IMR-90 (cell line): ENCODE results near the gene SPEM1. TPM values are rescaled to one million over a fixed set of nuclear protein-coding genes. Genes with fewer than 3 reads are reported as not detected.

Experiments used
- ATAC-seq: fragments of 200-7000 bp; cut with Tn5 transposase; 2 replicates; pipeline ENCODE4 v1.9.1; 2020; ENCODE audit warnings: low read depth, mild to moderate bottlenecking, moderate library complexity
- BruUV-seq: library from RNA; stranded (reverse); fragments of 400-500 nt; replicated peaks from 2 replicates; lab custom pipeline; 2021; lab: Mats Ljungman, UMichigan
- CTCF ChIA-PET: fragments of 300-600 bp; formaldehyde crosslinking; extraction: SDS; loops from one replicate; lab custom pipeline; 2021; ENCODE audit warnings: antibody characterized with exemption; lab: Yijun Ruan, JAX
- POLR2A ChIA-PET: fragments of 300-600 bp; sonication (Branson Sonifier 250); formaldehyde crosslinking; loops from one replicate; lab custom pipeline; 2022; ENCODE audit warnings: antibody characterized with exemption; ENCODE audit not compliant: unreplicated experiment; lab: Charles Lee
- DNase-seq: peaks from one replicate; pipeline ENCODE4 v3.0.0; 2013
- H2AFZ ChIP-seq: replicated peaks from 2 replicates; pipeline ENCODE3; 2013; ENCODE audit warnings: low read length, mild to moderate bottlenecking; ENCODE audit not compliant: poor library complexity
- H2AK5ac ChIP-seq: 2 replicates; pipeline ENCODE4 v1.6.1; 2013; ENCODE audit warnings: low read depth, low read length, inconsistent platforms
- H2AK9ac ChIP-seq: replicated peaks from 2 replicates; pipeline ENCODE3; 2013; ENCODE audit warnings: mild to moderate bottlenecking, low read depth, low read length, moderate library complexity; ENCODE audit not compliant: poor library complexity
- H2BK120ac ChIP-seq: 2 replicates; pipeline ENCODE4 v1.6.1; 2013; ENCODE audit warnings: low read depth, low read length, inconsistent platforms
- H2BK15ac ChIP-seq: 3 replicates; pipeline ENCODE4 v1.6.1; 2013; ENCODE audit warnings: low read depth, low read length, inconsistent platforms
- H2BK20ac ChIP-seq: 2 replicates; pipeline ENCODE4 v1.6.1; 2013; ENCODE audit warnings: low read depth, mild to moderate bottlenecking, inconsistent platforms, low read length, moderate library complexity
- H2BK5ac ChIP-seq: 2 replicates; pipeline ENCODE4 v1.6.1; 2013; ENCODE audit warnings: mild to moderate bottlenecking, low read depth, low read length, inconsistent platforms; ENCODE audit not compliant: poor library complexity, severe bottlenecking
- H3K14ac ChIP-seq: replicated peaks from 2 replicates; pipeline ENCODE4 v1.6.1; 2013; ENCODE audit warnings: low read depth, low read length, inconsistent platforms
- H3K18ac ChIP-seq: 2 replicates; pipeline ENCODE4 v1.6.1; 2013; ENCODE audit warnings: low read depth, low read length, control low read depth
- H3K23ac ChIP-seq: 2 replicates; pipeline ENCODE4 v1.6.1; 2013; ENCODE audit warnings: low read depth, low read length, inconsistent platforms
- H3K27ac ChIP-seq: 2 replicates; pipeline ENCODE4 v1.5.1; 2013; ENCODE audit warnings: mild to moderate bottlenecking, control low read depth, low read length; ENCODE audit not compliant: insufficient read depth
- H3K27me3 ChIP-seq: 2 replicates; pipeline ENCODE4 v1.6.1; 2013; ENCODE audit warnings: low read length; ENCODE audit not compliant: control insufficient read depth, insufficient read depth
- H3K36me3 ChIP-seq: 2 replicates; pipeline ENCODE4 v1.6.1; 2013; ENCODE audit warnings: low read length, mixed read lengths; ENCODE audit not compliant: control insufficient read depth, insufficient read depth
- H3K4ac ChIP-seq: 2 replicates; pipeline ENCODE4 v1.6.1; 2013; ENCODE audit warnings: low read depth, low read length, inconsistent platforms
- H3K4me1 ChIP-seq: 2 replicates; pipeline ENCODE4 v1.6.1; 2013; ENCODE audit warnings: low read length, mixed read lengths; ENCODE audit not compliant: control insufficient read depth, insufficient read depth
- H3K4me2 ChIP-seq: 2 replicates; pipeline ENCODE4 v1.6.1; 2013; ENCODE audit warnings: low read depth, mild to moderate bottlenecking, control low read depth, low read length, moderate library complexity
- H3K4me3 ChIP-seq: 2 replicates; pipeline ENCODE4 v1.5.1; 2013; ENCODE audit warnings: low read depth, mild to moderate bottlenecking, control low read depth, low read length, moderate library complexity; ENCODE audit not compliant: insufficient read depth
- H3K56ac ChIP-seq: 2 replicates; pipeline ENCODE4 v1.6.1; 2013; ENCODE audit warnings: low read length, inconsistent platforms; ENCODE audit not compliant: insufficient read depth; ENCODE audit errors: extremely low read depth
- H3K79me1 ChIP-seq, 2 experiments: 2 replicates each; pipeline ENCODE4 v1.6.1; 2013; ENCODE audit warnings: low read length in 2 of 2, inconsistent platforms in 1 of 2, low read depth in 1 of 2
- H3K9ac ChIP-seq: 2 replicates; pipeline ENCODE4 v1.6.1; 2013; ENCODE audit warnings: low read depth, low read length, control low read depth
- H3K9me1 ChIP-seq: 2 replicates; pipeline ENCODE4 v1.6.1; 2013; ENCODE audit warnings: low read length, inconsistent platforms; ENCODE audit not compliant: insufficient read depth
- H3K9me3 ChIP-seq: 2 replicates; pipeline ENCODE4 v1.6.1; 2013; ENCODE audit warnings: low read length; ENCODE audit not compliant: control insufficient read depth, insufficient read depth
- H4K20me1 ChIP-seq: 2 replicates; pipeline ENCODE4 v1.6.1; 2013; ENCODE audit warnings: low read length, inconsistent platforms; ENCODE audit not compliant: insufficient read depth
- H4K5ac ChIP-seq: 2 replicates; pipeline ENCODE4 v1.6.1; 2013; ENCODE audit warnings: mild to moderate bottlenecking, low read depth, low read length, control low read depth
- H4K8ac ChIP-seq, 2 experiments: 2 replicates each; pipeline ENCODE4 v1.6.1; 2013; ENCODE audit warnings: low read depth in 2 of 2, low read length in 2 of 2, control low read depth in 1 of 2, inconsistent platforms in 1 of 2
- H4K91ac ChIP-seq: 2 replicates; pipeline ENCODE4 v1.6.1; 2013; ENCODE audit warnings: low read depth, low read length, inconsistent platforms; ENCODE audit not compliant: insufficient read depth
- CEBPB ChIP-seq: IDR thresholded peaks from 2 replicates; pipeline ENCODE4 v1.6.1; 2012; ENCODE audit warnings: low read depth, low read length, improper control_type of control experiment
- MAFK ChIP-seq: IDR thresholded peaks from 2 replicates; pipeline ENCODE4 v1.6.1; 2012; ENCODE audit warnings: low read depth, low read length, improper control_type of control experiment
- MAZ ChIP-seq: IDR thresholded peaks from 2 replicates; pipeline ENCODE4 v1.6.1; 2012; ENCODE audit warnings: low read depth, mild to moderate bottlenecking, low read length, improper control_type of control experiment, moderate library complexity, borderline replicate concordance
- MXI1 ChIP-seq: IDR thresholded peaks from 2 replicates; pipeline ENCODE4 v1.6.1; 2012; ENCODE audit warnings: low read depth, mild to moderate bottlenecking, low read length, moderate library complexity, borderline replicate concordance
- RCOR1 ChIP-seq: IDR thresholded peaks from 2 replicates; pipeline ENCODE4 v1.6.1; 2012; ENCODE audit warnings: mild to moderate bottlenecking, low read length, improper control_type of control experiment; ENCODE audit not compliant: insufficient replicate concordance
- SMC3 ChIP-seq: fragments of 150-350 bp; IDR thresholded peaks from 2 replicates; pipeline ENCODE4 v1.6.1; 2016; ENCODE audit warnings: low read depth, mild to moderate bottlenecking, antibody characterized with exemption, low read length, moderate library complexity
- WGBS, 2 experiments: methylation state at CpG; one replicate each; pipeline versions ENCODE4 v1.1.5 to v1.1.7; 2013; ENCODE audit warnings: missing lambda C conversion rate in 2 of 2; ENCODE audit not compliant: insufficient read length in 1 of 2; ENCODE audit errors: extremely low coverage in 2 of 2; 5-methylcytosine and 5-hydroxymethylcytosine counted together
- dilution Hi-C: fragments of 300-500 bp; cut with HindIII; formaldehyde crosslinking; loops from one replicate; pipeline ENCODE4 v1.14.3; 2018; ENCODE audit warnings: low sequenced_read_pairs; ENCODE audit not compliant: unreplicated experiment
- in situ Hi-C: fragments of 300-500 bp; cut with MboI; formaldehyde crosslinking; loops from 3 replicates; pipeline ENCODE4 v1.14.3; 2019; ENCODE audit warnings: low sequenced_read_pairs, inconsistent platforms, mixed read lengths
- intact Hi-C: fragments of 100-400 bp; cut with micrococcal nuclease; formaldehyde crosslinking; loops from 2 replicates; pipeline ENCODE4 v1.10.0; 2022
- polyA plus RNA-seq, 3 experiments: library from polyadenylated mRNA; depleted of rRNA; stranded (reverse); fragments of >200 nt; gene quantifications; 2 replicates each; pipeline ENCODE4 v1.2.3, GENCODE V29; 2012; ENCODE audit warnings: low replicate concordance in 1 of 3
- total RNA-seq: library from RNA; depleted of rRNA; stranded (reverse); fragments of >200 nt; gene quantifications from 2 replicates; pipeline ENCODE4 v1.2.3, GENCODE V29; 2012

The SPEM1 gene
- total and polyA plus RNA-seq, 2 of the 4 experiments (the other 2 are of a cell fraction) = not detected

- ChIA-PET POLR2A (no interaction called here), CTCF (no interaction called here)
- no peak for TF ChIP-seq CEBPB
- TF ChIP-seq MAFK = no peak
- no peak for TF ChIP-seq SMC3
- TF ChIP-seq RCOR1 = no peak
- no peak for TF ChIP-seq MAZ
- no peak for TF ChIP-seq MXI1
- H4K20me1 ChIP-seq = peaks cover 63% of the 10 kb centered on the region
- no peak overlapping the region for H2BK120ac ChIP-seq
- H2AFZ ChIP-seq = no peak overlapping the region
- H3K4me2 ChIP-seq = no peak overlapping the region
- peaks cover 12% of the 10 kb centered on the region; the same call in 1 of the 2 replicates for H3K4me1 ChIP-seq
- dilution Hi-C loops (no loop called here), in situ Hi-C loops (no loop called here), intact Hi-C loops (no loop called here)
- H3K56ac ChIP-seq = no peak overlapping the region
- H2AK5ac ChIP-seq = no peak overlapping the region
- no peak overlapping the region for H3K23ac ChIP-seq
- H3K27me3 ChIP-seq = no peaks in the 10 kb centered on the region
- no peak overlapping the region for H4K91ac ChIP-seq
- H3K36me3 ChIP-seq = peaks cover 46% of the 10 kb centered on the region
- no peak overlapping the region for H2BK5ac ChIP-seq
- H3K9me1 ChIP-seq = peaks cover 24% of the 10 kb centered on the region
- DNase-seq (no peak), ATAC-seq (no peak)
- H2BK15ac ChIP-seq = no peak overlapping the region
- H3K79me1 ChIP-seq = peaks cover 11 to 75% of the 10 kb centered on the region in 2 experiments
- WGBS, 2 experiments = no CpG with 5 or more reads among the region's 9 CpGs
- no peak overlapping the region for H4K5ac ChIP-seq
- H3K9ac ChIP-seq = no peak overlapping the region
- no peak overlapping the region for H4K8ac ChIP-seq
- H3K9me3 ChIP-seq = no peaks in the 10 kb centered on the region
- H3K4me3 ChIP-seq = no peak overlapping the region
- H2BK20ac ChIP-seq = no peak overlapping the region
- no peak overlapping the region for H3K14ac ChIP-seq
- no peak overlapping the region for H2AK9ac ChIP-seq
- H3K27ac ChIP-seq = no peak overlapping the region
- H3K4ac ChIP-seq = no peak overlapping the region
- no TSS peak for BruUV-seq
- no peak overlapping the region for H3K18ac ChIP-seq
These were observed 46.2 kb downstream of the SPEM1 start for GRCh38 chr17:7466318-7466638.
